B cell (primary cell): ENCODE data around the gene BPIFB6. TPM values are rescaled to one million over a fixed set of nuclear protein-coding genes. Genes with fewer than 3 reads are reported as not detected.

Experiments used
- ATAC-seq: fragments of 200-7000 bp; cut with Tn5 transposase; one replicate; pipeline ENCODE4 v1.10.0; 2021; ENCODE audit warnings: low read depth, mild to moderate bottlenecking, moderate number of reproducible peaks, moderate library complexity
- CTCF ChIA-PET: fragments of 350-600 bp; sonication (Branson Sonifier 250); formaldehyde crosslinking; loops from one replicate; lab custom pipeline; 2021; ENCODE audit warnings: antibody characterized with exemption, inconsistent platforms; lab: Charles Lee
- POLR2A ChIA-PET: fragments of 350-600 bp; sonication (Branson Sonifier 250); formaldehyde crosslinking; loops from one replicate; lab custom pipeline; 2021; ENCODE audit warnings: antibody characterized with exemption; lab: Charles Lee
- DNase-seq: peaks from one replicate; pipeline ENCODE4 v3.0.0; 2013
- H2AFZ ChIP-seq: 2 replicates; pipeline ENCODE4 v1.6.1; 2012; ENCODE audit warnings: mild to moderate bottlenecking, low read depth, low read length; ENCODE audit not compliant: insufficient read depth, poor library complexity, severe bottlenecking
- H3K27ac ChIP-seq, 2 donors: 1 replicate in 1 of 2; 2 replicates in 1 of 2; pipeline ENCODE4 v1.5.1; 2012 to 2013; ENCODE audit warnings: low read length in 2 of 2, mild to moderate bottlenecking in 2 of 2, moderate library complexity in 1 of 2
- H3K27me3 ChIP-seq, 4 experiments: fragments of 200-600 bp in 1 of 4; sonication (generic) in 1 of 4; replicated peaks in 1 of 4; 1 replicate in 2 of 4; 2 replicates in 2 of 4; pipeline versions ENCODE4 v1.6.1 to v1.7.0; 2013 to 2016; ENCODE audit warnings: low read length in 3 of 4, mild to moderate bottlenecking in 2 of 4, mixed read lengths in 1 of 4, moderate library complexity in 1 of 4; ENCODE audit not compliant: insufficient read depth in 4 of 4, control insufficient read depth in 3 of 4; ENCODE audit errors: control extremely low read depth in 1 of 4
- H3K36me3 ChIP-seq, 2 experiments: replicated peaks in 1 of 2; 1 replicate in 1 of 2; 2 replicates in 1 of 2; pipeline versions ENCODE4 v1.6.1 to v1.7.1; 2013; ENCODE audit warnings: low read length in 1 of 2; ENCODE audit not compliant: insufficient read depth in 2 of 2, control insufficient read depth in 1 of 2; ENCODE audit errors: control extremely low read depth in 1 of 2, extremely low read depth in 1 of 2
- H3K4me1 ChIP-seq, 2 donors: fragments of 200-600 bp in 1 of 2; sonication (generic) in 1 of 2; 1 replicate in 1 of 2; 2 replicates in 1 of 2; pipeline versions ENCODE4 v1.5.1 to v1.6.1; 2013 to 2017; ENCODE audit warnings: low read length in 2 of 2; ENCODE audit not compliant: control insufficient read depth in 2 of 2, insufficient read depth in 2 of 2
- H3K4me2 ChIP-seq: replicated peaks from 2 replicates; pipeline ENCODE3; 2012; ENCODE audit warnings: mild to moderate bottlenecking, low read depth, low read length; ENCODE audit not compliant: poor library complexity, severe bottlenecking
- H3K4me3 ChIP-seq, 5 experiments: fragments of 200-600 bp in 1 of 5; sonication (generic) in 1 of 5; 1 replicate in 3 of 5; 2 replicates in 2 of 5; pipeline versions ENCODE4 v1.5.1 to v1.7.0; 2011 to 2016; ENCODE audit warnings: low read length in 4 of 5, mild to moderate bottlenecking in 4 of 5, low read depth in 2 of 5, control low read depth in 1 of 5, moderate library complexity in 1 of 5; ENCODE audit not compliant: insufficient read depth in 1 of 5; ENCODE audit errors: control extremely low read depth in 1 of 5, extremely low read depth in 1 of 5
- H3K79me2 ChIP-seq: fragments of 200-600 bp; sonication (generic); one replicate; pipeline ENCODE4 v1.6.0; 2016; ENCODE audit warnings: low read length; ENCODE audit not compliant: control insufficient read depth, insufficient read depth
- H3K9ac ChIP-seq: fragments of 200-600 bp; sonication (generic); 2 replicates; pipeline ENCODE4 v1.6.1; 2017; ENCODE audit warnings: mild to moderate bottlenecking, low read length, moderate library complexity
- H3K9me3 ChIP-seq, 3 donors: one replicate each; pipeline versions ENCODE4 v1.6.1 to v1.7.1; 2013; ENCODE audit warnings: low read length in 2 of 3; ENCODE audit not compliant: control insufficient read depth in 2 of 3, insufficient read depth in 1 of 3; ENCODE audit errors: control extremely low read depth in 1 of 3
- H4K20me1 ChIP-seq: 2 replicates; pipeline ENCODE4 v1.6.0; 2012; ENCODE audit warnings: mild to moderate bottlenecking, low read length; ENCODE audit not compliant: insufficient read depth, control insufficient read depth, poor library complexity, severe bottlenecking
- H3K27ac Mint-ChIP-seq: one replicate; pipeline ENCODE4 v1.8.0; 2021; ENCODE audit warnings: mixed read lengths
- H3K27me3 Mint-ChIP-seq: one replicate; pipeline ENCODE4 v1.8.0; 2021; ENCODE audit warnings: mixed read lengths
- H3K4me1 Mint-ChIP-seq: one replicate; pipeline ENCODE4 v1.8.0; 2021; ENCODE audit warnings: mixed read lengths
- H3K4me3 Mint-ChIP-seq: one replicate; pipeline ENCODE4 v1.8.0; 2021; ENCODE audit warnings: mixed read lengths
- H3K9me3 Mint-ChIP-seq: one replicate; pipeline ENCODE4 v1.8.0; 2022; ENCODE audit warnings: mixed read lengths; ENCODE audit not compliant: insufficient read depth
- EZH2 ChIP-seq: IDR thresholded peaks from 2 replicates; pipeline ENCODE4 v1.6.1; 2012; ENCODE audit warnings: borderline replicate concordance, low read depth, mild to moderate bottlenecking, moderate library complexity, low read length; ENCODE audit not compliant: insufficient read depth, poor library complexity, severe bottlenecking
- WGBS: methylation state at CpG from one replicate; pipeline ENCODE4 v1.1.5; 2013; ENCODE audit warnings: missing lambda C conversion rate; ENCODE audit not compliant: insufficient coverage; 5-methylcytosine and 5-hydroxymethylcytosine counted together
- intact Hi-C: fragments of 100-400 bp; cut with micrococcal nuclease; formaldehyde crosslinking; loops from one replicate; pipeline ENCODE4 v1.10.0; 2022
- polyA plus RNA-seq: library from polyadenylated mRNA; depleted of rRNA; stranded (reverse); fragments of >200 nt; gene quantifications from 2 replicates; pipeline ENCODE4 v1.2.3, GENCODE V29; 2012
- total RNA-seq, 2 donors: library from RNA; stranded (reverse); fragments of 120-200 nt in 1 of 2; gene quantifications; 1 replicate in 1 of 2; 2 replicates in 1 of 2; pipeline versions ENCODE4 v1.2.3 to v1.2.4, GENCODE V29; 2013 to 2022
- TF ChIP-seq, protein P1 (sequence below): fragments of 200-600 bp; IDR thresholded peaks from one replicate; pipeline ENCODE4 v1.8.0; 2022; ENCODE audit warnings: antibody characterized with exemption, mild to moderate bottlenecking

BPIFB6 gene
- total and polyA plus RNA-seq, 2 donors (not counting 1 experiment from before 2014, with no cell fraction given) = not detected

DNA sequence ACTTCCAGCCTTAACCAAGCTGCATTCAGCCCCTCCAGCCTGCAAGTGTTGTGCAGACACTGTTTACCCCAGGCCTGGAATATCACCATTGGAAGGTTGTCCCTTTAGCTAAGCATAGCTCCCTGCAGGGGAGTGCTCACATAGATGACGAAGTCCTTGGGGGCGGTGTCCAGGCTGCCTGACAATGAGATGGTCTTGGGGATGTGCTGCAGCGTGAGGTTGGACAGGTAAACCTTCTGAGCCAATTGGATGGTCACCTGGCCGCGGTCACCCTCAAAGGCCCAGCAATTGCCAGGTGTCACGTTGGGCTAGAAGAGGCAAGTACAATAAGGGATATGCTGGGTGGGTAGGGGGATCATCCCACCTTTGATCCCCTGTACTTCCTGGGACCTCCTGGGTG lies 45.9 kb upstream of the BPIFB6 start:
- Mint-ChIP-seq H3K27ac (no peak overlapping the region), H3K4me1 (peaks cover 2% of the 10 kb centered on the region), H3K27me3 (no peaks in the 10 kb centered on the region), H3K9me3 (no peaks in the 10 kb centered on the region), H3K4me3 (no peak overlapping the region)
- no peak for DNase-seq
- Histone ChIP-seq H2AFZ (no peak overlapping the region), H3K79me2 (no peaks in the 10 kb centered on the region), H4K20me1 (no peaks in the 10 kb centered on the region), H3K27ac (no peak overlapping the region), H3K36me3 (no peaks in the 10 kb centered on the region), H3K4me3 (no peak overlapping the region), H3K9ac (no peak overlapping the region), H3K4me1 (peaks cover 0 to 3% of the 10 kb centered on the region in 2 donors), H3K9me3 (peaks cover 0 to 5% (median 0%) of the 10 kb centered on the region in 3 donors), H3K4me2 (no peak overlapping the region), H3K27me3 (no peaks in the 10 kb centered on the region)
- intact Hi-C loops = no loop called here
- no peak for ATAC-seq
- WGBS = 94% methylated on average over 5 of the region's 6 CpGs
- ChIA-PET CTCF (no interaction called here), POLR2A (no interaction called here)
- TF ChIP-seq EZH2 = no peak
- TF ChIP-seq, protein P1, sequence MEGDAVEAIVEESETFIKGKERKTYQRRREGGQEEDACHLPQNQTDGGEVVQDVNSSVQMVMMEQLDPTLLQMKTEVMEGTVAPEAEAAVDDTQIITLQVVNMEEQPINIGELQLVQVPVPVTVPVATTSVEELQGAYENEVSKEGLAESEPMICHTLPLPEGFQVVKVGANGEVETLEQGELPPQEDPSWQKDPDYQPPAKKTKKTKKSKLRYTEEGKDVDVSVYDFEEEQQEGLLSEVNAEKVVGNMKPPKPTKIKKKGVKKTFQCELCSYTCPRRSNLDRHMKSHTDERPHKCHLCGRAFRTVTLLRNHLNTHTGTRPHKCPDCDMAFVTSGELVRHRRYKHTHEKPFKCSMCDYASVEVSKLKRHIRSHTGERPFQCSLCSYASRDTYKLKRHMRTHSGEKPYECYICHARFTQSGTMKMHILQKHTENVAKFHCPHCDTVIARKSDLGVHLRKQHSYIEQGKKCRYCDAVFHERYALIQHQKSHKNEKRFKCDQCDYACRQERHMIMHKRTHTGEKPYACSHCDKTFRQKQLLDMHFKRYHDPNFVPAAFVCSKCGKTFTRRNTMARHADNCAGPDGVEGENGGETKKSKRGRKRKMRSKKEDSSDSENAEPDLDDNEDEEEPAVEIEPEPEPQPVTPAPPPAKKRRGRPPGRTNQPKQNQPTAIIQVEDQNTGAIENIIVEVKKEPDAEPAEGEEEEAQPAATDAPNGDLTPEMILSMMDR = no peak

DNA sequence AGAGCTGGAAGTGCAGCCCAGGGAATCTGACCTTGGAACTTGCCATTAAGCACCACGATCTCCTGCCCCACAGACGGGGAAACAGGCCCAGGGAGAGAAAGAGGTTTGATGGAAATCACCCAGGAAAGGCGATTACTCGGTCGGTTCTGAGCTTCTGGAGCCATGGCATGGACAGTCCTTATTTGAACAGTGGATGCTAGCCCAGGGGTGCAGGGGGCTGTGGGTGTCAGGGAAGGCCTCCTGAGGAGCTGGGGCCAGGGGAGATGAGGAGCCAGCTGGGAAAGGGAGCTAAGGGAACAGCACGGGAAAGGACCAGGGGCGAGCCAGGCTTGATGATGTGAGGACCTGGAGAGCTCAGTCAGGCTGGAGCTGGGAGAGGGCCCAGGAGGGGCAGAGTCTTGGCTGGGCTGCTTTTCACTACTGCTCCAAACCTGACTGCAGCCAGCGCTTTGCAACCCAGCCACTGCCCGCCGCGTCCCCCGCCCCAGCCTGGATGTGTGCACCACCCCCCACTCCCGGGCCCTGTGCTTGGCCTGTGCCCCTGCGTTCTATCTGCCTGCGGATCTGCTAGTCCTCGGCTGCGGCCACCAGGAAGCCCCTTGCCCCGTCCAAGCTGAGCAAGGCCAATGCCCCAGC lies 45.0 kb upstream of the BPIFB6 start:
- no peak overlapping the region for H3K9ac ChIP-seq
- H4K20me1 ChIP-seq = no peaks in the 10 kb centered on the region
- H3K4me1 Mint-ChIP-seq = peaks cover 9% of the 10 kb centered on the region
- H3K4me3 Mint-ChIP-seq = no peak overlapping the region
- no peaks in the 10 kb centered on the region for H3K27me3 Mint-ChIP-seq
- no peak for DNase-seq
- no peak overlapping the region for H3K27ac Mint-ChIP-seq
- no peak overlapping the region for H2AFZ ChIP-seq
- no peaks in the 10 kb centered on the region for H3K79me2 ChIP-seq
- TF ChIP-seq, protein P1 = no peak
- TF ChIP-seq EZH2 = no peak
- ATAC-seq = no peak
- CTCF ChIA-PET = no interaction called here
- H3K4me1 ChIP-seq = peaks cover 8 to 12% of the 10 kb centered on the region in 2 donors
- no peaks in the 10 kb centered on the region for H3K9me3 Mint-ChIP-seq
- 94% methylated on average over 14 of the region's 18 CpGs for WGBS
- H3K4me3 ChIP-seq = no peak overlapping the region
- H3K27ac ChIP-seq = no peak overlapping the region
- peaks cover 0 to 5% (median 0%) of the 10 kb centered on the region in 3 donors for H3K9me3 ChIP-seq
- H3K4me2 ChIP-seq = no peak overlapping the region
- H3K27me3 ChIP-seq = no peaks in the 10 kb centered on the region
- H3K36me3 ChIP-seq = no peaks in the 10 kb centered on the region
- intact Hi-C loops = no loop called here
- POLR2A ChIA-PET = no interaction called here
